B cell (primary cell): ENCODE measurements around the gene SLC1A5. TPM values are rescaled to one million over a fixed set of nuclear protein-coding genes. Genes with fewer than 3 reads are reported as not detected.

Experiments used
- ATAC-seq: fragments of 200-7000 bp; cut with Tn5 transposase; one replicate; pipeline ENCODE4 v1.10.0; 2021; ENCODE audit warnings: low read depth, mild to moderate bottlenecking, moderate number of reproducible peaks, moderate library complexity
- CTCF ChIA-PET: fragments of 350-600 bp; sonication (Branson Sonifier 250); formaldehyde crosslinking; loops from one replicate; lab custom pipeline; 2021; ENCODE audit warnings: antibody characterized with exemption, inconsistent platforms; lab: Charles Lee
- POLR2A ChIA-PET: fragments of 350-600 bp; sonication (Branson Sonifier 250); formaldehyde crosslinking; loops from one replicate; lab custom pipeline; 2021; ENCODE audit warnings: antibody characterized with exemption; lab: Charles Lee
- DNase-seq: peaks from one replicate; pipeline ENCODE4 v3.0.0; 2013
- H2AFZ ChIP-seq: 2 replicates; pipeline ENCODE4 v1.6.1; 2012; ENCODE audit warnings: mild to moderate bottlenecking, low read depth, low read length; ENCODE audit not compliant: insufficient read depth, poor library complexity, severe bottlenecking
- H3K27ac ChIP-seq, 2 donors: 1 replicate in 1 of 2; 2 replicates in 1 of 2; pipeline ENCODE4 v1.5.1; 2012 to 2013; ENCODE audit warnings: low read length in 2 of 2, mild to moderate bottlenecking in 2 of 2, moderate library complexity in 1 of 2
- H3K27me3 ChIP-seq, 4 experiments: fragments of 200-600 bp in 1 of 4; sonication (generic) in 1 of 4; replicated peaks in 1 of 4; 1 replicate in 2 of 4; 2 replicates in 2 of 4; pipeline versions ENCODE4 v1.6.1 to v1.7.0; 2013 to 2016; ENCODE audit warnings: low read length in 3 of 4, mild to moderate bottlenecking in 2 of 4, mixed read lengths in 1 of 4, moderate library complexity in 1 of 4; ENCODE audit not compliant: insufficient read depth in 4 of 4, control insufficient read depth in 3 of 4; ENCODE audit errors: control extremely low read depth in 1 of 4
- H3K36me3 ChIP-seq, 2 experiments: replicated peaks in 1 of 2; 1 replicate in 1 of 2; 2 replicates in 1 of 2; pipeline versions ENCODE4 v1.6.1 to v1.7.1; 2013; ENCODE audit warnings: low read length in 1 of 2; ENCODE audit not compliant: insufficient read depth in 2 of 2, control insufficient read depth in 1 of 2; ENCODE audit errors: control extremely low read depth in 1 of 2, extremely low read depth in 1 of 2
- H3K4me1 ChIP-seq, 2 donors: fragments of 200-600 bp in 1 of 2; sonication (generic) in 1 of 2; 1 replicate in 1 of 2; 2 replicates in 1 of 2; pipeline versions ENCODE4 v1.5.1 to v1.6.1; 2013 to 2017; ENCODE audit warnings: low read length in 2 of 2; ENCODE audit not compliant: control insufficient read depth in 2 of 2, insufficient read depth in 2 of 2
- H3K4me2 ChIP-seq: replicated peaks from 2 replicates; pipeline ENCODE3; 2012; ENCODE audit warnings: mild to moderate bottlenecking, low read depth, low read length; ENCODE audit not compliant: poor library complexity, severe bottlenecking
- H3K4me3 ChIP-seq, 5 experiments: fragments of 200-600 bp in 1 of 5; sonication (generic) in 1 of 5; 1 replicate in 3 of 5; 2 replicates in 2 of 5; pipeline versions ENCODE4 v1.5.1 to v1.7.0; 2011 to 2016; ENCODE audit warnings: low read length in 4 of 5, mild to moderate bottlenecking in 4 of 5, low read depth in 2 of 5, control low read depth in 1 of 5, moderate library complexity in 1 of 5; ENCODE audit not compliant: insufficient read depth in 1 of 5; ENCODE audit errors: control extremely low read depth in 1 of 5, extremely low read depth in 1 of 5
- H3K79me2 ChIP-seq: fragments of 200-600 bp; sonication (generic); one replicate; pipeline ENCODE4 v1.6.0; 2016; ENCODE audit warnings: low read length; ENCODE audit not compliant: control insufficient read depth, insufficient read depth
- H3K9ac ChIP-seq: fragments of 200-600 bp; sonication (generic); 2 replicates; pipeline ENCODE4 v1.6.1; 2017; ENCODE audit warnings: mild to moderate bottlenecking, low read length, moderate library complexity
- H3K9me3 ChIP-seq, 3 donors: one replicate each; pipeline versions ENCODE4 v1.6.1 to v1.7.1; 2013; ENCODE audit warnings: low read length in 2 of 3; ENCODE audit not compliant: control insufficient read depth in 2 of 3, insufficient read depth in 1 of 3; ENCODE audit errors: control extremely low read depth in 1 of 3
- H4K20me1 ChIP-seq: 2 replicates; pipeline ENCODE4 v1.6.0; 2012; ENCODE audit warnings: mild to moderate bottlenecking, low read length; ENCODE audit not compliant: insufficient read depth, control insufficient read depth, poor library complexity, severe bottlenecking
- H3K27ac Mint-ChIP-seq: one replicate; pipeline ENCODE4 v1.8.0; 2021; ENCODE audit warnings: mixed read lengths
- H3K27me3 Mint-ChIP-seq: one replicate; pipeline ENCODE4 v1.8.0; 2021; ENCODE audit warnings: mixed read lengths
- H3K4me1 Mint-ChIP-seq: one replicate; pipeline ENCODE4 v1.8.0; 2021; ENCODE audit warnings: mixed read lengths
- H3K4me3 Mint-ChIP-seq: one replicate; pipeline ENCODE4 v1.8.0; 2021; ENCODE audit warnings: mixed read lengths
- H3K9me3 Mint-ChIP-seq: one replicate; pipeline ENCODE4 v1.8.0; 2022; ENCODE audit warnings: mixed read lengths; ENCODE audit not compliant: insufficient read depth
- CTCF ChIP-seq: fragments of 200-600 bp; IDR thresholded peaks from one replicate; pipeline ENCODE4 v1.8.0; 2022; ENCODE audit warnings: antibody characterized with exemption, mild to moderate bottlenecking
- EZH2 ChIP-seq: IDR thresholded peaks from 2 replicates; pipeline ENCODE4 v1.6.1; 2012; ENCODE audit warnings: borderline replicate concordance, low read depth, mild to moderate bottlenecking, moderate library complexity, low read length; ENCODE audit not compliant: insufficient read depth, poor library complexity, severe bottlenecking
- WGBS: methylation state at CpG from one replicate; pipeline ENCODE4 v1.1.5; 2013; ENCODE audit warnings: missing lambda C conversion rate; ENCODE audit not compliant: insufficient coverage; 5-methylcytosine and 5-hydroxymethylcytosine counted together
- intact Hi-C: fragments of 100-400 bp; cut with micrococcal nuclease; formaldehyde crosslinking; loops from one replicate; pipeline ENCODE4 v1.10.0; 2022
- polyA plus RNA-seq: library from polyadenylated mRNA; depleted of rRNA; stranded (reverse); fragments of >200 nt; gene quantifications from 2 replicates; pipeline ENCODE4 v1.2.3, GENCODE V29; 2012
- total RNA-seq, 2 donors: library from RNA; stranded (reverse); fragments of 120-200 nt in 1 of 2; gene quantifications; 1 replicate in 1 of 2; 2 replicates in 1 of 2; pipeline versions ENCODE4 v1.2.3 to v1.2.4, GENCODE V29; 2013 to 2022

SLC1A5 gene
- total and polyA plus RNA-seq, 2 donors (not counting 1 experiment from before 2014, with no cell fraction given), result 19.0 to 37.3 TPM

DNA sequence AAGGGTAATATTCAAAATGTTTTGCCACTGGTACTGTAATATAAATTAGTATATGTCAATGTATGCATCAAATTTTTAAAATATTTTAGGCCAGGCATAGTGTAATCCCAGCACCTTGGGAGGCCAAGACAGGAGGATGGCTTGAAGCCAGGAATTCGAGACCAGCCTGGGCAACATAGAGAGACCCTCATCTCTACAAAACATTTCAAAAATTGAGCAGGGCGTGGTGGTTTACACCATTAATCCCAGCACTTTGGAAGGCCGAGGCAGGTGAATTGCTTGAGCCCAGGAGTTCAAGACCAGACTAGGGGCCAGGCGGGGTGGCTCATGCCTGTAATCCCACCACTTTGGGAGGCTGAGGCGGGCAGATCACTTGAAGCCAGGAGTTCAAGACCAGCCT is 28.0 kb downstream of the SLC1A5 start:
- Histone ChIP-seq H3K27me3 (no peaks in the 10 kb centered on the region), H3K4me2 (no peak overlapping the region), H3K79me2 (peaks cover 8% of the 10 kb centered on the region), H4K20me1 (peaks cover 16% of the 10 kb centered on the region), H3K9ac (no peak overlapping the region), H3K4me1 (peaks cover 0 to 5% of the 10 kb centered on the region in 2 donors), H2AFZ (no peak overlapping the region), H3K9me3 (no peaks in the 10 kb centered on the region), H3K36me3 (no peaks in the 10 kb centered on the region), H3K27ac (no peak overlapping the region), H3K4me3 (no peak overlapping the region)
- TF ChIP-seq EZH2, result no peak
- CTCF ChIA-PET, result interaction anchor here (0.6 to 1.3 kb wide), 2 partner anchors 80 to 96 kb away, joined by 3 to 10 read pairs; no protein-coding TSS in a partner anchor
- intact Hi-C loops, result no loop called here
- ATAC-seq (no peak), DNase-seq (no peak)
- Mint-ChIP-seq H3K4me3 (no peak overlapping the region), H3K27me3 (no peaks in the 10 kb centered on the region), H3K4me1 (peaks cover 2% of the 10 kb centered on the region), H3K9me3 (no peaks in the 10 kb centered on the region), H3K27ac (no peak overlapping the region)
- 96% methylated on average over 5 of the region's 5 CpGs for WGBS
- POLR2A ChIA-PET, result no interaction called here

DNA sequence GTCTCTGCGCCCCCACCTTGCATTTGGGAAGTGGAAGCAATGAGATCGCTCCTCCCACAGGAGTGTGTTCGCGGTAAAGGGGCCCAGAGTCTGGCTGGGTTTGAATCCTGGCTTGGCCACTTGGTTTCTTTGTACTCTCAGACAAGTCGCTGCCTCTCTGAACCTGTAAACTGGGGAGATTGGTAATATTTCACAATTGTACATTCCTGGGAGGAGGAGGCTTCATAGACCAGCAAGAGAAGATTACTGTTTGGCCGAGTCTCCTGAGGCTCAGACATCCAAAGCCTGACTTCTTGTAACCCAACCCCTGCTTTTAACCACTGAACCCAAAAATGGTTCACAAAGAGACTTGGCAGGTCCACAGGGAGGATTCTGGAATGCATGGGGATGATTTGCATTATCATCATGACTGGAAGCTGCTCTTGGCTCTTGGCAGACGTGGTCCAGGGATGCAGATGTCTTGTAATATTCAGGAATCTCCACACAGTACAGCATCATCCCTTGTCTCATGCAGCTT is 28.5 kb downstream of the SLC1A5 start:
- ATAC-seq (no peak), DNase-seq (no peak)
- H3K9me3 Mint-ChIP-seq, result no peaks in the 10 kb centered on the region
- WGBS, result 100% methylated on average over 4 of the region's 7 CpGs
- H3K4me3 Mint-ChIP-seq, result no peak overlapping the region
- POLR2A ChIA-PET, result interaction anchor here (0.6 kb wide), 1 partner anchor 46 kb away, joined by 10 read pairs; no protein-coding TSS in a partner anchor
- Histone ChIP-seq H4K20me1 (peaks cover 16% of the 10 kb centered on the region), H3K9ac (no peak overlapping the region), H3K4me1 (peaks cover 0 to 5% of the 10 kb centered on the region in 2 donors), H3K4me3 (no peak overlapping the region), H3K27ac (no peak overlapping the region), H3K36me3 (no peaks in the 10 kb centered on the region), H3K27me3 (no peaks in the 10 kb centered on the region), H3K79me2 (peaks cover 8% of the 10 kb centered on the region), H3K9me3 (no peaks in the 10 kb centered on the region), H2AFZ (no peak overlapping the region), H3K4me2 (no peak overlapping the region)
- CTCF ChIA-PET, result interaction anchor here (0.6 to 8.2 kb wide), 3 partner anchors 80 to 97 kb away, joined by 3 to 245 read pairs (median 10); no protein-coding TSS in a partner anchor
- TF ChIP-seq CTCF (no peak), EZH2 (no peak)
- peaks cover 2% of the 10 kb centered on the region for H3K4me1 Mint-ChIP-seq
- intact Hi-C loops, result no loop called here
- H3K27ac Mint-ChIP-seq, result no peak overlapping the region
- no peaks in the 10 kb centered on the region for H3K27me3 Mint-ChIP-seq
